Measurements from ENCODE around the gene WDPCP.
A peak's percentile ranks its signal among the peaks of the same experiment; 100 is the strongest.
"Not testable (repeated sequence)": the region's sequence is repeated elsewhere in the genome, so short reads cannot be mapped to it uniquely, and the experiment has no call there.

WDPCP gene

DNA sequence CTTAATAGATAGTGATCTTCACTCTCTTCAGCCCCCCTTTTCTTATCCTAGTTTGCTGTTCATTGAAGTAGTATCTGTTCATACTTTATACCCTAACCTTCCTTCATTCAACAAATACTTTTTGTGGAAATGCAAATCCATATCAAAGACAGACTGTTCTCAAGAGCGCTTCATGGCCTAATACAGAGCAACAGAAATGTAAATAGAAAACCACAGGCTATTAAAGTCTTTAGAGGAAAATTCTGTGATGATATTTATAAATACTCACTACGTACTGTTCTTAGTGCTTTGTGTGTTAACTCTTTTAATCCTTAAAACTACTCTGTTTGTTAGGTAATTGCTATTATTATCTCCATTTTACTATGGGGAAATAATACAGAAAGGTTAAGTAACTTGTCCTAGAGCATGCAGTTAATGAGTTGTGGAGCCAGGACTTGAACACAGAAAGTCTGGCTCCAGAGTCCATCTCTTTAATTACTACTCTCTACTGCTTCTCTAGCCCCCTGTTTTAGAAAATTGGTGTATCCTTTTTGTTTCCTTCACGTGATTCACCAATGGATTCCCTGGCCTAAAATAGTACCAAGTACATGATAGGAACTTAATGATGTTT, 3.4 kb upstream of the WDPCP start:
- DNase-seq (ENCODE audit: low read depth in 1 of 2, low spot score in 1 of 2) = no peak

DNA sequence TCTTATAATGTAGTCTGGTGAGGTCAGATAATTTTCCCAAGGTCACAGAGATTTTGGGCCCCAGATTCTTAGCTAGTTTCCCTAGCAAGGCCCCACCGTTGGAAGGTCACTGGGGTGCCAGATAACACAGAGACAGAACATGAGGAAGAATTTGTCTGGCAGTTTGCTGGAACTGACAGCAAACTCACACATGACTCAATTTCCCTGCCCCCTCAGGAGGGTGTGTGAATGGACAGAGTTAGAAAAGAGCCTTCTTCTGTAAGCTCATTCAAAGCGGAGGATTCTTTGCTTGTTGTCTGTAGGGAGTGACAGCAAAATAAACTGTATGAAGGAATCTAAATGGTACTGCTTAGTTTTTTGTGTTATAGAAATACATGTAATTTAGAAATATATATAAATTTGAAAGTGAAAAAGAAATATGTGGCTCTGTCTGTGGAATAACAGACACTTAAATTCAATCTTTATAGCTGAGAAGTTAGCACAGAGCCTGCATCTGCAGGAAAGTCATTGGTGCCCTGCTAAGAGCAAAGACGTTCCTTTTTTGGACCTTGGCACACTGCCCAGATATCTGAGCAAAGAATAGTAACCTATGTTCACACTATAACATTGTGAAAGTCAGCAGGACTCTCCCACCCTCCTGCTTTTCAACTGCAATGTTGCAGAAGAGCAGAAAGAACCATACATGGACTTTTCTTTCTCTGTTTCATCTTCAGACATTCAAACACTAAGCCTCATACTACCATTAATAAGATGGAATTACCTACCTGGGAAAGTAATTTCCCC, 2.5 kb upstream of the WDPCP start:
- DNase-seq (ENCODE audit: low read depth in 1 of 2, low spot score in 1 of 2) = no peak

DNA sequence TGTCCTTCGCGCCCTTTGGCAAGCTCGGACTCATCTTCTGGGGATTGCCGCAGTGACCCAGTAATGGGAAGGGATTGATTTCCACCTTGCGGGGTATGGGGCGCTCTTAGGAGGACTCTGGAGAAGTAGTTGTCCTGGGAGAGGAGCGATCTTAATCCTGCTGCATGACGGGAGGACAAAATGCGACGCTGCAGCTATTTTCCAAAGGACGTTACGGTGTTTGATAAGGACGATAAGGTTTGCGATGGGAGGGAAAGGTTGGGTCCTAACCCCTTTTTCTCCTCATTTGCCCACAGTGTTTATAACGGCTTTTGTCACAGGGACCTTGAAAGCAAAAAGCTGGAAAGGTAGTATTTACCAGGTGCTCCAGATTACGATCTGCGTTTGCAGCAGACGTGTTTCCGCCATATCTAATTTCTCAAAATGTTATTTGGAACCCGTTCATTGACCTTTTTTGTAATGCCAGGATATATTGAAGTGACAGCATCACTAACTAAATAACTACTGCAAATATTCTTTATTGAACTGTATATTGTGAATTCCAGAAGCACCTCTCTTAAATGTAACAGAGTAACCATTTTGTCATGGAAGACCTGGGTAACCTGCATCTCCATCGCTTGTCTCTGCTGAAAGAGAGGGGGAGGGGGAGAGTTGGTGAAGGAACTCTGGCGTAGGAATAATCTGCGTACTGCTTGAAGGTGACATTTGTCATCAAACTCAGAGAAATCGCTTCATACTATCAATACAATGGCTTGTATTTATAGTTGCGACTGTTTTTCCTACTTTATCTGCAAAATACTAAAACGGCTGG, 1.1 kb upstream of the WDPCP start:
- DNase-seq (ENCODE audit: low read depth in 1 of 2, low spot score in 1 of 2) = peak in 1 of 2 donors; percentile 7

DNA sequence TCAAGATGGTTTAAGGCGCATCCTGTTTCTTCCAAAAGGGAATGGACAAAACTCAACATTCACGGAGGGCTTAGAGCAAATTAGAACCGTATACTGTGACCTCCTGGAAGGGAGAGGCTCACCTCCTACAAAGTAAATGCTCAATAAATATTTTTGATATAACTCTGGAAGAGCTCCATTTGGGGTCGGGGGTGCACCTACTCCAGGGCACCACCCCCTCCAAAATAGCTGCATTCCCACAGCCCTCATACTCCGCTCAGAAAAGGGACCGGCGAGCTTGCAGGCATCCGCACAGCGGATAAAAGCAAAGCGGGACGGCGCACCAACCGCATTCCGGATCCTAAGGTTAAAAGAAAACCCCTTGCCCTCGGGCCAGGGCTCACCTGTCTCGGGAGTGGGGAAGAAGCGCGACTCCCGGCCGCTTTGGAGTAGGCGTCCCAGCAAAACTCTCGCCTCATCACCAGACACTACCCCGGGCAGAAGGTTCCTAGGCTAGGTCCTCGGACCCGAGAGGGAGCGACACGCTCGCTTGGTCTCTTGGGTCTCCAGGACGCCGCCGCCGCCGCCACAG, 378 bp downstream of the WDPCP start:
- DNase-seq (ENCODE audit: low read depth in 1 of 2, low spot score in 1 of 2) = no peak

DNA sequence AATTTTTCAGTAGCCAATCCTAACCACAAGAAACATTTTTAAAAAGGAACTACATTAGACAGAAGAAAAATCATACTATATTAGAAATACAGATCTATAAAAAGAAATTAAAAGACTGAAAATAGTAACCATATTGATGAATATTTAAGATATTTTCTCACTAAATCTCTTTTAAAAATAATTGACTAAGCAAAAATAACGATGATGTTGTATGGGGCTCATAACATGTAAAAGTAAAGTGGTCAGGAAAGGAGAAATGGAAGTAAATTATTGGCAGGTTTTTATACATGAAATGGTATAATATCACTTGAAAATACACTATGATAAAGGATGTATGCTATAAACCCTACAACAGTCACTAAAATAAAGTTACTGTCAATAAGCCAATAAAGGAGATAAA, 5.4 kb downstream of the WDPCP start:
- no peak for DNase-seq (ENCODE audit: low read depth in 1 of 2, low spot score in 1 of 2)

DNA sequence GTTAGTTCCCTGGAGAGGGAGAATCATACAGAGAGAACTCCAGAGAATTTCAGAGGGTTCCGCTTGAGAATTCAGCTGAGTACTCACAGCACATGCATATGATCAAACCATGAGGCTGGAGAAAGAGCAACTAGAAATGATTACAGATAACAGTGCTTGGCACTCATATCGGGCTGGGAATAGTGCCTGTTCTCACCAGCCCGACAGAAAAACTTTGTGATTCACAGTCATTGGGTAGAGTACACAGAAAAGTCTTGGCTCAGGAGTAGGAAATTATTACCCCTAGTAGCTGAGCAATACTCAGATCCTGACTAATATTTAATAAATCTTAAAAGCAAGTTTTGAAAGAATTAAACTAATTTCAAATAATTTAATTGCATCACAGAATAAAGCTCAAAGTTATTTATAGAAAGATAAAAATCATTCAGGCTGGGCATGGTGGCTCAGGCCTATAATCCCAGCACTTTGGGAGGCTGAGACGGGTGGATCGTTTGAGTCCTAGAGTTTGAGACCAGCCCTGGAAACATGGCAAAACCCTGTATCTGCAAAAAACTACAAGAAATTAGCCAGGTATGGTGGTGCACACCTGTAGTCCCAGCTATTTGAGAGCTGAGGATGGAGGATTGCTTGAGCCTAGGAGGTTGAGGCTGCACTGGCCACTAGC, 6.8 kb downstream of the WDPCP start:
- DNase-seq (ENCODE audit: low read depth in 1 of 2, low spot score in 1 of 2) = no peak

DNA sequence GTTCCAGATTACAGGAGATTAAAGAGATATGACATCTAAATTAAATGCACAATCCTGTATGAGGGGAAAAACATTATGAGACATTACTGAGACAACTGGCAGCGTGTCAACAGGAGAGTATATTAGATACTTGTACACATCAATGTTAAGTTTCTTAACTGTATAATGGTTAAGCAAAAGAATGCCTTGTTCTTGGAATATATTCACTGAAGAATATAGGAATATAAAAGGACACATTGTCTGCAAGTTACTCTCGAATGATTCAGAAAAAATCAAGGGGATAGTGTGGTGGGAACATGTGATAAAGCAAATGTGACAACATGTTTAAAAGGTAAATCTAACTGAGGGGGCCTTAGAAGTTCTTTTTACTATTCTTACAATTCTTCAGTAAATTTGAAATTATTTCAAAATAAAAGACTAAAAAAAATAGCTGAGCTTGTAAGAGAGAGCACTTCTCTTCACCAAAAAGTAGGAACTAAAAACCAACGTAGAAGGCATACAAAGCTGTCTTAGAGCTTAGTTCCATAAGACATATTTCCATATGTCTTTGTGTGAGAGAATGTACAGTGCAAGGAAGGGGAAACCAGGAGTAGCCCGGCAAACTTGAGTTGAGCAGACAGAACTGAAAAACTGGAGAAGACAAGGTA, 7.5 kb downstream of the WDPCP start:
- DNase-seq (ENCODE audit: low read depth in 1 of 2, low spot score in 1 of 2) = no peak

DNA sequence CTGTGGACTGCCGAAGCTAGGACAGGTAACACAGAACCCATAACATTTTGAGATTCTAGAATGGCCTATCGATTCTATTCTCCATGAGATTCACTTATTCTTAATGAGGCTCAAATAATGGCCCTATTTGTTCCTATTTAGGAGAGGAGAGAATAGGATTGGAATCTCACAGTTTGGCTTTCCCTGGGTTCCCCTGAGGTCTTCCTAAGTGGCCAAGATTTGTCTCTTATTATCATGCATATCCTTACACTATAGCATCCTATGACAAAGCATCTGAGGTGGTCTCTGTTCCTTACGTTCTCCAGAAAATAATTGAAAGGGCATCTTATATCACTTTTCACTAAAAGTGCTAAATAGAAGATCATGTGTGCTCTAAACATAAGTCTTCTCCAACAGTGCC, 9.5 kb downstream of the WDPCP start:
- no peak for DNase-seq (ENCODE audit: low read depth in 1 of 2, low spot score in 1 of 2)

DNA sequence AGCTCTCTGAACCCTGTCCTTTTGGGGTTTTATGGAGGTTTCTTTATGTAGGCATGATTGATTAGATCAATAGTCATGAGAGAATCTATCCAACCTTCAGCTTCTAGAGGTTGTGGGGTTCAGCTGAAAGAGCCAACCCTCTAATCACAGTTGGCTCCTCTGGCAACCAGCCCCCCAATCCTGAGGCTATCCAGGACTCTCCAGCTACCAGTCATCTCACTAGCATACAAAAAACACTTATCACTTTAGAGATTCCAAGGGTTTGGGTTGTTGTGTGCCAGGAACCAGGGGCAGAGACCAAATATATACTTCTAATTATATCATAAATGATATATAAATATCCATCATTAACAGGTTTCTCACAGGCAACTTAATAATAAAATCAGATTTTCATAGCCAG, 11.7 kb downstream of the WDPCP start:
- no peak for DNase-seq (ENCODE audit: low read depth in 1 of 2, low spot score in 1 of 2)

DNA sequence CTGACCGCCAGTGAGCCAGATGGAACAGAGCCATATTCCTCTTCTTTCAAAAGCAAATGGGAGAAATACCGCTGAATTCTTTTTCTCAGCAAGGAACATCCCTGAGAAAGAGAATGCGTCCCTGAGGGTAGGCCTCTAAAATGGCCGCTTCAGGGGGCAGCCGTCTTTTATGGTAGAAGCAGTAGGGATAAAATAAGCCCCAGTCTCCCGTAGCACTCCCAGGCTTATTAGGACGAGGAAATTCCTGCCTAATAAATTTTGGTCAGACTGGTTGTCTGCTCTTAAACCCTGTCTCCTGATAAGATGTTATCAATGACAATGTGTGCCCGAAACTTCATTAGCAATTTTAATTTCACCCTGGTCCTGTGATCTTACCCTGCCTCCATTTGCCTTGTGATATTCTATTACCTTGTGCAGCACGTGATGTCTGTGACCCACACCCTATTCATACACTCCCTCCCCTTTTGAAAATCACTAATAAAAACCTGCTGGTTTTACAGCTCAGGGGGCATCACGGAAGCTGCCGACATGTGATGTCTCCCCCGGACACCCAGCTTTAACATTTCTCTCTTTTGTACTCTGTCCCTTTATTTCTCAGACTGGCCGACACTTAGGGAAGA, 14.4 kb downstream of the WDPCP start:
- DNase-seq (ENCODE audit: low read depth in 1 of 2, low spot score in 1 of 2) = not testable (repeated sequence)

DNA sequence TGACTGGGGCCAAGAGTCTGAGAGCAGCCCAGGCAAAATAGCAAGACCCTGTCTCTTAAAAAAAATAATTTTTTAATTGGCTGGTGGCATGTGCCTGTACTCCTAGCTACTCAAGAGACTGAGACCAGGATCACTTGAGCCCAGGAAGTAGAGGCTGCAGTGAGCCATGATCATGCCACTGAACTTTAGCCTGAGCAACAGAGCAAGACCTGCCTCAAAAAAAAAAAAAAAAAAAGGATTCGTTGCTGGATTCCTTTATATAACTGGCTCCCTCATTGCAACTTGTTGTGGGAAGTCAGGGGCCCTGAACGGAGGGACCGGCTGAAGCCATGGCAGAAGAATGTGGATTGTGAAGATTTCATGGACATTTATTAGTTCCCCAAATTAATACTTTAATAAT, 15.3 kb downstream of the WDPCP start:
- not testable (repeated sequence) for DNase-seq (ENCODE audit: low read depth in 1 of 2, low spot score in 1 of 2)

DNA sequence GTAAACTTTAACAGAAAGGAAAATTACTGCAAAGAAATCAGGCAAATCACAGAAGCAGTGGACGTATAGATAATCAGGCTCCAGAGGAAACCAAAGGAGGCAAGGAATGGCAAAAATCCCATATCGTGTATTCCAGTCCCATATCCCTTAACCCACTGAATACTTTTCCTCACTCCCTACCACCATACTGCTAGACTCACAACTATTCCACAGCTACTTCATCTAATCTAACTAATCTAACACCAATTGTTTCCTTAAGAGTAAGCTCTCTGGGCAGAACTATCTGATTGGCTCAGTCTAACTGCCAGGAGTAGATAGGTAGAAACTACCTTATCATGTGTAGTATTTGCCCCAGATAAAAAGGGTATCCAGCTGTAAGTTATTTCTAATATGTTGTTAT, 16.3 kb downstream of the WDPCP start:
- DNase-seq (ENCODE audit: low read depth in 1 of 2, low spot score in 1 of 2) = no peak

DNA sequence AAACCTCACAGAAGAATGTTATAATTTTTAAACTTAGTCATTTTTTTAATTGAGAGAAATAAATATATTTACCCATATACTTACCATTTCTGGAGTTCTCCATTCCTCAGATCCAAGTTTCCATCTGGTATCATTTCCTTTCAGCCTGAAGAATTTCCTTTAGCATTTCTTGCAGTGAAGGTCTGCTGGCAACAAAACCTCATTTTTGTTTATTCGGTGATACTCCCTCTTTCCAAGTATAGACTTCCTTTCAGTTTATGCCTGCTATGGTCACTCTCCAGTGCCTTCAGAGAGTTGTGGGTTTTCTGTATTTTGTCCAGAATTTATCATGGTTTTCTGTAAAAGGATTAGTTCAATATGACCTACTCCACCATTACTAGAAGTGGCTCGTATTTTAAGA, 17.0 kb downstream of the WDPCP start:
- no peak for DNase-seq (ENCODE audit: low read depth in 1 of 2, low spot score in 1 of 2)

DNA sequence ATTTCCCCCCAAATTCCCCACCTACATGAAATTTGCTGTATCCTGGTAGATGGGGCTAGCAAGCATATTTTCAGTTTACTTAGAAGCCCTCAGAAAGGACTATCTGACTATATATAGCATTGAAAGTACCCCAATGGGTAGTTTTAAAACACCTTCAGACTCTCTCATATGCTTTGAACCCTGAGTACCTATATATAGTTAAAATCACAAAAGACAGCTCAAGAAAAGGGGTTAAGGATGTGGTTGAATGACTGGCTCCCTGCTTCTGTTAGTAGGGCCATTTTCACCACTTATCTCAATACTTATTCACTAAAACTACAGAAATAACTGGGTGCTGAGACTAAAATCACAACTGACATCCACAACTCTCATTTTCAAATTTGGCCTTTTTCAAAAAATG, 18.5 kb downstream of the WDPCP start:
- no peak for DNase-seq (ENCODE audit: low read depth in 1 of 2, low spot score in 1 of 2)

DNA sequence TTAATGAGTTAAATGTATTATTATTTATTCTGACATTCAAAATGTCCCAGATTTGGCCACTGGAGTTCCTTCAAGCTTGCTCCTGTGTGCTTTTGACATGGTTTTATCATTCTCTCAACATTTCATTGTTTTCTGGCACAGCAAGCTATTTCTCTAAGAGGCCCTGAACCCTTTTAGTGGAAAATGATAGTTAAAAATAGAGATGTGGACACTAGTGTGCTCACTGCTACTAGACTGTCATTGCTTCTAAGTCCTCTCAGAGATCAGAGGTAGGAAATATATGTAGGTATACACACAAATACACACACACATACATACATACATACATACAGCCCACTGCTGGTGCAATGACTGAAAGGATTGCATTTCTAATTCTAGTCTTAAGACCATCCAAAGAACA, 25.5 kb downstream of the WDPCP start:
- no peak for DNase-seq (ENCODE audit: low read depth in 1 of 2, low spot score in 1 of 2)

DNA sequence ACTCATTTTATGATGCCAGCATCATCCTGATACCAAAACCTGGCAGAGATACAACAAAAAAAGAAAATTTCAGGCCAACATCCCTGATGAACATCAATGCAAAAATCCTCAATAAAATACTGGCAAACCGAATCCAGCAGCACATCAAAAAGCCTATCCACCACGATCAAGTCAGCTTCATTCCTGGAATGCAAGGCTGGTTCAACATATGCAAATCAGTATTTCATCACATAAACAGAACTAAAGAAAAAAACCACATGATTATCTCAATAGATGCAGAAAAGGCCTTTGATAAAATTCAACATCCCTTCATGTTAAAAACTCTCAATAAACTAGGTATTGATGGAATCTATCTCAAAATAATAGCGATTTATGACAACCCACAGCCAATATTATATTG, 29.4 kb downstream of the WDPCP start:
- not testable (repeated sequence) for DNase-seq (ENCODE audit: low read depth in 1 of 2, low spot score in 1 of 2)

DNA sequence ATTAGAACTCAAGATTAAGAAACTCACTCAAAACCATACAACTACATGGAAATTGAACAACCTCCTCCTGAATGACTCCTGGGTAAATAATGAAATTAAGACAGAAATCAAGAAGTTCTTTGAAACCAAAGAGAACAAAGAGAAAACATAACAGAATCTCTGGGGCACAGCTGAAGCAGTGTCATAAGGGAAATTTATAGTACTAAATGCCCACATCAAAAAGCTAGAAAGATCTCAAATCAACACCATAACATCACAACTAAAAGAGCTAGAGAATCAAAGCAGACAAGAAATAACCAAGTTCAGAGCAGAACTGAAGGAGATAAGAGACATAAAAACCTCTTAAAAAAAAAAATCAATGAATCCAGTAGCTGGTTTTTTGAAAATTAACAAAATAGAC, 30.5 kb downstream of the WDPCP start:
- DNase-seq (ENCODE audit: low read depth in 1 of 2, low spot score in 1 of 2) = not testable (repeated sequence)

DNA sequence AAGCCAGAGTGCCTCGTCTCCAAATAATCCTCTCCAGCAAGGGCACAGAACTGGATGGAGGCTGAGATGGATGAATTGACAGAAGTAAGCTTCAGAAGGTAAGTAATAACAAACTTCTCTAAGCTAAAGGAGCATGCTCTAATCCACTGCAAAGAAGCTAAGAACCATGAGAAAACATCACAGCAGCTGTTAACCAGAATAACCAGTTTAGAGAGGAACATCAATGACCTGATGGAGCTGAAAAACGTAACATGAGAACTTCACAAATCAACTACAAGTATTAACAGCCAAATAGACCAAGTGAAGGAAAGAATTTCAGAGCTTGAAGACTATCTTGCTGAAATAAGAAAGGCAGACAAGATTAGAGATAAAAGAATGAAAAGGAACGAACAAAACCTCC, 32.3 kb downstream of the WDPCP start:
- no peak for DNase-seq (ENCODE audit: low read depth in 1 of 2, low spot score in 1 of 2)

DNA sequence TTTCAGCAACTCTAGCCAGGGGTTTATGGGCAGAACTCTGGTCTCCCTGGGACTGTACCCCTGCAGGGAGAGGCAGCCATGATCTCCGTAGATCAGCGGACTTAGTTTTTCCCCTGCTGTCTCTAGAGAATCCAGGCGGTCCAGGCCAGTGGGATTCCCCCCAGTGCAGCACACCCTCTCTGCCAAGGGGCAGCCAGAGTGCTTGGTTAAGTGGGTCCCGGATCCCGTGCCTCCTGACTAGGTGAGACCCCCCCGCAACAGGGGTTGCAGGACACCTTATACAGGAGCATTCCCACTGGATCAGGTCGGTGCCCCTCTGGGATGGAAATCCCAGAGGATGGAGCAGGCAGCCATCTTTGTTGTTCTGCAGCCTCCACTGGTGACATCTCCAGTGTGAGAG, 33.0 kb downstream of the WDPCP start:
- no peak for DNase-seq (ENCODE audit: low read depth in 1 of 2, low spot score in 1 of 2)

DNA sequence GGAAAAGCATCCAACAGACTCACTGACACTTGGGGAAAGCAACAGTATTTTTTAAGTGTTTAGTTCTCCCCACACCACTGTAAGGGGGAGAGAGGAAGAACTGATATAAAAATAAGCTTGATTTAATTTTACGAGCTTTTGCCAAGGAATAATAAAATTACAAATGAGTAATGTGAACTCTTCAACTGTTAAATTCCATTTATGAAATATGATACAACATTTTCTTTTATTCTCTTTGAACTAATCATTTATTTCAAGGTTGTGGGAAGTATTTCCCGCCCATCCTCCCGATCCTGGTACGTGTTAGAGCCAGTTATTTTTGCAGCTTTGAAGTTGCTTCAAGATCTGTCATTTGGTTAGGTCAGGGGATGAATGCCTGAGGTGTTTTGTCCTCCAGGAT, 35.2 kb downstream of the WDPCP start:
- DNase-seq (ENCODE audit: low read depth in 1 of 2, low spot score in 1 of 2) = no peak

Data from activated T-helper 1 cell treated with anti-CD3 and anti-CD28 coated beads, Interleukin-2, amount 50 U/mL, for 16 hours (primary cell).